Lower lobe of right lung (tissue), 2 donors: ENCODE measurements around the gene HK2. TPM values are rescaled to one million over a fixed set of nuclear protein-coding genes. Genes with fewer than 3 reads are reported as not detected.

ENCODE experiments used
- ATAC-seq, 2 donors: fragments of 200-7000 bp; cut with Tn5 transposase; one replicate each; pipeline ENCODE4 v1.9.1; 2020 to 2022; ENCODE audit warnings: mild to moderate bottlenecking in 2 of 2, moderate library complexity in 2 of 2
- DNase-seq: peaks from one replicate; pipeline ENCODE4 v3.0.0-alpha.2; 2020
- H3K27ac ChIP-seq: fragments of 200-600 bp; one replicate; pipeline ENCODE4 v1.8.0; 2022
- H3K27me3 ChIP-seq: fragments of 200-600 bp; one replicate; pipeline ENCODE4 v1.8.0; 2022; ENCODE audit warnings: low read depth
- H3K36me3 ChIP-seq: fragments of 200-600 bp; one replicate; pipeline ENCODE4 v1.8.0; 2022; ENCODE audit warnings: mild to moderate bottlenecking
- H3K4me1 ChIP-seq: fragments of 200-600 bp; one replicate; pipeline ENCODE4 v1.8.0; 2022
- H3K4me3 ChIP-seq: fragments of 200-600 bp; one replicate; pipeline ENCODE4 v1.8.0; 2022; ENCODE audit warnings: mild to moderate bottlenecking
- H3K9me3 ChIP-seq: fragments of 200-600 bp; one replicate; pipeline ENCODE4 v1.8.0; 2022
- CTCF ChIP-seq: fragments of 200-600 bp; IDR thresholded peaks from one replicate; pipeline ENCODE4 v1.8.0; 2022; ENCODE audit warnings: antibody characterized with exemption, mild to moderate bottlenecking
- intact Hi-C: fragments of 100-400 bp; cut with DNase I; formaldehyde crosslinking; loops from one replicate; pipeline ENCODE4 v1.11.0; 2022
- total RNA-seq: library from RNA; stranded (reverse); fragmentation: NEBNext Ultra II Directional; extraction: Animal tissue kit (Norgen Biotek cat#: 25700); gene quantifications from one replicate; pipeline ENCODE4 v1.2.1, GENCODE V29; 2021
- donor health status: DM: no; HTN: yes; CAD: no; lungs with severe emphysema.

HK2 gene
- total RNA-seq, 1 donor from 2014 or later: 86.7 TPM

- Histone ChIP-seq H3K36me3 (no peaks in the 10 kb centered on the region), H3K4me1 (peaks cover 10% of the 10 kb centered on the region), H3K27ac (no peak overlapping the region), H3K4me3 (no peak overlapping the region), H3K27me3 (no peaks in the 10 kb centered on the region), H3K9me3 (no peaks in the 10 kb centered on the region)
- DNase-seq (no peak), ATAC-seq (no peak)
- no peak for TF ChIP-seq CTCF
- intact Hi-C loops: no loop called here
Measured at GRCh38 chr2:74812787-74813590, 20.9 kb upstream of the HK2 start.

- TF ChIP-seq CTCF: no peak
- Histone ChIP-seq H3K4me3 (no peak overlapping the region), H3K4me1 (peaks cover 10% of the 10 kb centered on the region), H3K27me3 (no peaks in the 10 kb centered on the region), H3K36me3 (no peaks in the 10 kb centered on the region), H3K27ac (no peak overlapping the region), H3K9me3 (no peaks in the 10 kb centered on the region)
- DNase-seq (no peak), ATAC-seq (no peak)
- intact Hi-C loops: no loop called here
Measured at GRCh38 chr2:74814102-74814501, 19.8 kb upstream of the HK2 start.

GRCh38 chr2:74815941-74816340 lies 18.0 kb upstream of the HK2 start:
- intact Hi-C loops: no loop called here
- no peaks in the 10 kb centered on the region for H3K27me3 ChIP-seq
- no peaks in the 10 kb centered on the region for H3K9me3 ChIP-seq
- no peak for DNase-seq
- no peak overlapping the region for H3K4me3 ChIP-seq
- ATAC-seq: no peak
- no peaks in the 10 kb centered on the region for H3K36me3 ChIP-seq
- TF ChIP-seq CTCF: no peak
- H3K27ac ChIP-seq: no peak overlapping the region
- peaks cover 10% of the 10 kb centered on the region for H3K4me1 ChIP-seq

GRCh38 chr2:74816540-74817303 lies 17.2 kb upstream of the HK2 start:
- ATAC-seq (peak; percentile 24 to 33), DNase-seq (no peak)
- H3K27me3 ChIP-seq: no peaks in the 10 kb centered on the region
- no peaks in the 10 kb centered on the region for H3K36me3 ChIP-seq
- H3K9me3 ChIP-seq: no peaks in the 10 kb centered on the region
- peaks cover 10% of the 10 kb centered on the region for H3K4me1 ChIP-seq
- TF ChIP-seq CTCF: no peak
- intact Hi-C loops: no loop called here
- peak overlapping the region; percentile 63 for H3K27ac ChIP-seq
- no peak overlapping the region for H3K4me3 ChIP-seq

- Histone ChIP-seq H3K9me3 (no peaks in the 10 kb centered on the region), H3K36me3 (no peaks in the 10 kb centered on the region), H3K27ac (peak overlapping the region; percentile 63), H3K27me3 (no peaks in the 10 kb centered on the region), H3K4me1 (peaks cover 10% of the 10 kb centered on the region), H3K4me3 (no peak overlapping the region)
- ATAC-seq (peak; percentile 14 to 50), DNase-seq (no peak)
- no peak for TF ChIP-seq CTCF
- intact Hi-C loops: no loop called here
Measured at GRCh38 chr2:74817304-74817675, 16.6 kb upstream of the HK2 start.
